ENCODE measurements around the gene RPL18.

The RPL18 gene

GRCh38 chr19:48571378-48572162, 47.4 kb downstream of the RPL18 start:
- H3K4me3 Mint-ChIP-seq, result no peak overlapping the region
- H3K27ac Mint-ChIP-seq, result no peak overlapping the region
- no peak for DNase-seq
- no peaks in the 10 kb centered on the region for H3K4me1 Mint-ChIP-seq
- peaks cover 11% of the 10 kb centered on the region for H3K27me3 Mint-ChIP-seq
- no peaks in the 10 kb centered on the region for H3K36me3 Mint-ChIP-seq (ENCODE audit: low read depth)
- H3K9me3 Mint-ChIP-seq, result no peaks in the 10 kb centered on the region
- ATAC-seq, result no peak

GRCh38 chr19:48569814-48570213, 49.2 kb downstream of the RPL18 start:
- no peak overlapping the region for H3K4me3 Mint-ChIP-seq
- ATAC-seq (no peak), DNase-seq (no peak)
- H3K27ac Mint-ChIP-seq, result no peak overlapping the region
- H3K27me3 Mint-ChIP-seq, result peaks cover 11% of the 10 kb centered on the region
- no peaks in the 10 kb centered on the region for H3K9me3 Mint-ChIP-seq
- no peaks in the 10 kb centered on the region for H3K4me1 Mint-ChIP-seq
- no peaks in the 10 kb centered on the region for H3K36me3 Mint-ChIP-seq (ENCODE audit: low read depth)

GRCh38 chr19:48568345-48568886, 50.6 kb downstream of the RPL18 start:
- Mint-ChIP-seq H3K27ac (no peak overlapping the region), H3K4me1 (no peaks in the 10 kb centered on the region), H3K27me3 (peaks cover 11% of the 10 kb centered on the region), H3K9me3 (no peaks in the 10 kb centered on the region), H3K36me3 (ENCODE audit: low read depth) (no peaks in the 10 kb centered on the region), H3K4me3 (no peak overlapping the region)
- no peak for ATAC-seq
- no peak for DNase-seq
